ENCODE results near the gene HOXB5. TPM values are rescaled to one million over a fixed set of nuclear protein-coding genes. Genes with fewer than 3 reads are reported as not detected.

The HOXB5 gene
- total RNA-seq, 4 donors from 2014 or later: 0.11 to 1.6 (median 0.49) TPM; not detected in 1

- no peaks in the 10 kb centered on the region for H3K36me3 ChIP-seq
- WGBS, 2 donors: 34 to 38% methylated on average over 42 to 59 of the region's 70 CpGs
- intact Hi-C loops (cut with DNase I): no loop called here
- H3K27me3 ChIP-seq: peaks cover 60% of the 10 kb centered on the region
- no peaks in the 10 kb centered on the region for H3K9me3 ChIP-seq
- no peak overlapping the region for H3K4me3 ChIP-seq (replicated peaks in 1 of 3)
- no peak for DNase-seq
- no peaks in the 10 kb centered on the region for H3K4me1 ChIP-seq
- no peak overlapping the region for H3K27ac ChIP-seq
- TF ChIP-seq CTCF (IDR thresholded peaks at IDR 0.05) (no peak), POLR2A (IDR thresholded peaks at IDR 0.05) (no peak)
Measured at GRCh38 chr17:48550502-48551213, 42.9 kb downstream of the HOXB5 start.

GRCh38 chr17:48549914-48550501 lies 43.6 kb downstream of the HOXB5 start:
- peaks cover 59% of the 10 kb centered on the region for H3K27me3 ChIP-seq
- 27 to 44% methylated on average over 18 of the region's 18 CpGs for WGBS, 2 donors
- no peak overlapping the region for H3K4me3 ChIP-seq (replicated peaks in 1 of 3)
- H3K27ac ChIP-seq: no peak overlapping the region
- TF ChIP-seq CTCF (IDR thresholded peaks at IDR 0.05) (no peak), POLR2A (IDR thresholded peaks at IDR 0.05) (no peak)
- intact Hi-C loops (cut with DNase I): no loop called here
- no peaks in the 10 kb centered on the region for H3K36me3 ChIP-seq
- no peak for DNase-seq
- H3K4me1 ChIP-seq: no peaks in the 10 kb centered on the region
- no peaks in the 10 kb centered on the region for H3K9me3 ChIP-seq

GRCh38 chr17:48549281-48549630 lies 44.3 kb downstream of the HOXB5 start:
- Histone ChIP-seq H3K27ac (no peak overlapping the region), H3K36me3 (no peaks in the 10 kb centered on the region), H3K9me3 (no peaks in the 10 kb centered on the region), H3K4me3 (replicated peaks in 1 of 3) (no peak overlapping the region), H3K4me1 (no peaks in the 10 kb centered on the region), H3K27me3 (peaks cover 55% of the 10 kb centered on the region)
- DNase-seq: no peak
- TF ChIP-seq CTCF (IDR thresholded peaks at IDR 0.05) (no peak), POLR2A (IDR thresholded peaks at IDR 0.05) (no peak)
- intact Hi-C loops (cut with DNase I): no loop called here
- WGBS, 2 donors: 39 to 44% methylated on average over 3 of the region's 3 CpGs

GRCh38 chr17:48548523-48549280 lies 44.9 kb downstream of the HOXB5 start:
- WGBS, 2 donors: 34 to 35% methylated on average over 6 of the region's 6 CpGs
- intact Hi-C loops (cut with DNase I): no loop called here
- H3K27ac ChIP-seq: no peak overlapping the region
- no peaks in the 10 kb centered on the region for H3K9me3 ChIP-seq
- H3K4me1 ChIP-seq: no peaks in the 10 kb centered on the region
- TF ChIP-seq CTCF (IDR thresholded peaks at IDR 0.05): no peak
- no peak for TF ChIP-seq POLR2A (IDR thresholded peaks at IDR 0.05)
- H3K27me3 ChIP-seq: peaks cover 52% of the 10 kb centered on the region
- no peaks in the 10 kb centered on the region for H3K36me3 ChIP-seq
- DNase-seq: no peak
- H3K4me3 ChIP-seq (replicated peaks in 1 of 3): no peak overlapping the region
